Measurements from ENCODE around the gene CATSPERB.
"Not testable (repeated sequence)": the region's sequence is repeated elsewhere in the genome, so short reads cannot be mapped to it uniquely, and the experiment has no call there.

Gene CATSPERB

DNA sequence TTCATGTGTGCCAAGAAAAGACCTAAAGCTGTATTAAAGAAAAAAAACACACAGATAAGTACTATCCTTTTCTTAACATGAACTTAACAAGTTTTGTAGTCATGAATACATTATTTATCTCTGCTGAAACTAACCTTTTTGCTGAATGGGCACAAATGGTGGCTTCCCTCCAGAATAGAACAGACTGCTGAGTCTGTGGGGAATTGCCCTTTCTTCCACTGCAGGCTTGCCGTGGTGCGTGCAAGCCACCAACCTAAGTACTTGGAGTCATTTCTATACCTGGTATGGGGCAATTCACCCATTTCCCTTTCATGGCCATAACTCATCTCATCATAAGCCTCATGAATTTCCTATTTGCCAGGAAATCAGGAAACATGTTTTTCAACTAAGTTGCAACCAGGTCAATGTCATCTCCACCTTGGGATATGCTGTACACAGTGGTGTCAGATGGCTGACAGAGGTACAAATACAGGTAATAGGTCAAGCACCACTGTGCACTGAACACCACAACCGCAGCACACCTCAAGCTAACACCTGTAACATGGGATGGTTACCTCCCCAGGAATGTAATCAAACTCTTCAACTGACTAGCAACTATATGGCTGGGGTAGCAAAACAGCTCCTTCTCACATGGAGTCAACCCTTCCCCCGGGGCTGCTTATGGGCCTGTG is 49.9 kb downstream of the CATSPERB start:
- H3K27ac ChIP-seq = no peak overlapping the region
- H3K9me3 ChIP-seq = peaks cover 8% of the 10 kb centered on the region
- H3K4me1 ChIP-seq (ENCODE audit: control insufficient read depth in 1 of 2, insufficient read depth in 1 of 2, low read depth in 1 of 2, low read length in 1 of 2) = no peaks in the 10 kb centered on the region
- H3K36me3 ChIP-seq = no peaks in the 10 kb centered on the region
- H3K27me3 ChIP-seq = no peaks in the 10 kb centered on the region
- TF ChIP-seq, protein P1, sequence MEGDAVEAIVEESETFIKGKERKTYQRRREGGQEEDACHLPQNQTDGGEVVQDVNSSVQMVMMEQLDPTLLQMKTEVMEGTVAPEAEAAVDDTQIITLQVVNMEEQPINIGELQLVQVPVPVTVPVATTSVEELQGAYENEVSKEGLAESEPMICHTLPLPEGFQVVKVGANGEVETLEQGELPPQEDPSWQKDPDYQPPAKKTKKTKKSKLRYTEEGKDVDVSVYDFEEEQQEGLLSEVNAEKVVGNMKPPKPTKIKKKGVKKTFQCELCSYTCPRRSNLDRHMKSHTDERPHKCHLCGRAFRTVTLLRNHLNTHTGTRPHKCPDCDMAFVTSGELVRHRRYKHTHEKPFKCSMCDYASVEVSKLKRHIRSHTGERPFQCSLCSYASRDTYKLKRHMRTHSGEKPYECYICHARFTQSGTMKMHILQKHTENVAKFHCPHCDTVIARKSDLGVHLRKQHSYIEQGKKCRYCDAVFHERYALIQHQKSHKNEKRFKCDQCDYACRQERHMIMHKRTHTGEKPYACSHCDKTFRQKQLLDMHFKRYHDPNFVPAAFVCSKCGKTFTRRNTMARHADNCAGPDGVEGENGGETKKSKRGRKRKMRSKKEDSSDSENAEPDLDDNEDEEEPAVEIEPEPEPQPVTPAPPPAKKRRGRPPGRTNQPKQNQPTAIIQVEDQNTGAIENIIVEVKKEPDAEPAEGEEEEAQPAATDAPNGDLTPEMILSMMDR (IDR thresholded peaks at IDR 0.05) = no peak
- no peak overlapping the region for H3K4me3 ChIP-seq (ENCODE audit: low read depth in 1 of 2, low read length in 1 of 2)

DNA sequence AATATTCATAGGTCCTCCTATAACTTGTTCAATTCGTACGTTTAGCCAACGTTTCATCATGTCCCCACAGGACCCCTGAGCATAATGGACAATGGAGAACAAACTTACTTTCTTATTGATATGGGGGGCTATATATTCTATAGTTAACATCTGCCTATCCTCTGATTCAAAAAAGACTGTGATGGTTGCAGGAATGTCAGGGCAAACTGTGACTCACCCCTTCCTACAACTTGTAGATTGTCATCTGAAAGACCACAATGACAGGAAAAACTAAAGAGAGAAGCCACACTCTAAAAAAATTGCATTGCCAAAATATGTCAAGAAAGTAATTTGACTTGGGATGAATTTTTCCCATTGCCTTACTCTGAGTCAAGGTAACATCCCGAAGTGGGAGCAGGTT is 50.8 kb downstream of the CATSPERB start:
- Histone ChIP-seq H3K27me3 (no peaks in the 10 kb centered on the region), H3K4me3 (ENCODE audit: low read depth in 1 of 2, low read length in 1 of 2) (no peak overlapping the region), H3K27ac (no peak overlapping the region), H3K4me1 (ENCODE audit: control insufficient read depth in 1 of 2, insufficient read depth in 1 of 2, low read depth in 1 of 2, low read length in 1 of 2) (no peaks in the 10 kb centered on the region), H3K36me3 (no peaks in the 10 kb centered on the region), H3K9me3 (peaks cover 8% of the 10 kb centered on the region)
- TF ChIP-seq, protein P1 (IDR thresholded peaks at IDR 0.05) = no peak

GRCh38 chr14:91679273-91679672 is 52.6 kb downstream of the CATSPERB start:
- no peaks in the 10 kb centered on the region for H3K36me3 ChIP-seq
- H3K27me3 ChIP-seq = no peaks in the 10 kb centered on the region

DNA sequence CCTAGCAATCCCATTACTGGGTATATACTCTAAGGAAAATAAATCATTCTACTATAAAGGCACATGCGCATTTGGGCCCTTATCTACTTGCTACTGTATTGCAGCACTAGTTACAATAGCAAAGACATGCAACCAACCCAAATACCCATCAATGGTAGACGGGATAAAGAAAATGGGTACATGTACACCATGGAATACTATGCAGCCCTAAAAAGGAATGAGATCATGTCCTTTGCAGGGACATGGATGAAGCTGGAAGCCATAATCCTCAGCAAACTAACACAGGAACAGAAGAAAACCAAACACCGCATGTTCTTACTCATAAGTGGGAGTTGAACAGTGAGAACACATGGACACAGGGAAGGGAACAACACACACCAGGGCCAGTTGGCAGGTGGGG is 54.2 kb downstream of the CATSPERB start:
- H3K4me1 ChIP-seq (ENCODE audit: control insufficient read depth in 1 of 2, insufficient read depth in 1 of 2, low read depth in 1 of 2, low read length in 1 of 2); H3K36me3 ChIP-seq; H3K27me3 ChIP-seq; H3K4me3 ChIP-seq (ENCODE audit: low read depth in 1 of 2, low read length in 1 of 2); H3K9me3 ChIP-seq; H3K27ac ChIP-seq: not testable (repeated sequence)

More at GRCh38 chr14:91679273-91679672, 52.6 kb downstream of the CATSPERB start:
- Histone ChIP-seq H3K27ac (no peak overlapping the region), H3K4me1 (ENCODE audit: control insufficient read depth in 1 of 2, insufficient read depth in 1 of 2, low read depth in 1 of 2, low read length in 1 of 2) (no peaks in the 10 kb centered on the region), H3K4me3 (ENCODE audit: low read depth in 1 of 2, low read length in 1 of 2) (no peak overlapping the region), H3K9me3 (peaks cover 8% of the 10 kb centered on the region)
- TF ChIP-seq, protein P1 (IDR thresholded peaks at IDR 0.05) = no peak

DNA sequence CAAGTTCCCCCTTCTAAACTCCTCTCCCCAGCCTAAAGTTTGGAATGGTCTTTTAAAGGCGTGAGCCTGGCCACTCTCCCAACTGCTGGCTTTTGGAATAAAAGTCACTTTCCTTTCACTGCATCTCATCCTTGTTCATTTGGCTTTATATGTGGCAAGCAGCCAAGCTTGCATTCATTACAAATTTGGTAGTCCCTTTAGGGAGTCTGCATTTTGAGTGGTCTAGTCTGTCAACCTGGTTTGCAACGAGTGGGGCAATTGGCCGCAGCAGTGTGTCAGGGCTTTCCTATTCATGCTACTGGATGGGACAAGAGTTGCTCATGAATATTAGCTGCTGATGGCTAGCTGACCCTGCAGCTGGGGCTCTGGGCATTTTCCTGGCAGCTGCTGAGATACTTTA is 57.0 kb downstream of the CATSPERB start:
- H3K27me3 ChIP-seq = no peaks in the 10 kb centered on the region
- H3K36me3 ChIP-seq = no peaks in the 10 kb centered on the region
- TF ChIP-seq, protein P1 (IDR thresholded peaks at IDR 0.05) = no peak
- no peaks in the 10 kb centered on the region for H3K4me1 ChIP-seq (ENCODE audit: control insufficient read depth in 1 of 2, insufficient read depth in 1 of 2, low read depth in 1 of 2, low read length in 1 of 2)
- peaks cover 8% of the 10 kb centered on the region for H3K9me3 ChIP-seq
- H3K4me3 ChIP-seq (ENCODE audit: low read depth in 1 of 2, low read length in 1 of 2) = no peak overlapping the region
- no peak overlapping the region for H3K27ac ChIP-seq

- no peaks in the 10 kb centered on the region for H3K36me3 ChIP-seq
- peaks cover 5 to 28% of the 10 kb centered on the region in 2 experiments for H3K4me1 ChIP-seq (ENCODE audit: control insufficient read depth in 1 of 2, insufficient read depth in 1 of 2, low read depth in 1 of 2, low read length in 1 of 2)
- no peaks in the 10 kb centered on the region for H3K27me3 ChIP-seq
- H3K9me3 ChIP-seq = no peaks in the 10 kb centered on the region
- TF ChIP-seq, protein P1 (IDR thresholded peaks at IDR 0.05) = no peak
- no peak overlapping the region for H3K27ac ChIP-seq
- no peak overlapping the region for H3K4me3 ChIP-seq (ENCODE audit: low read depth in 1 of 2, low read length in 1 of 2)
Measured at GRCh38 chr14:91669867-91670266, 62.0 kb downstream of the CATSPERB start.

DNA sequence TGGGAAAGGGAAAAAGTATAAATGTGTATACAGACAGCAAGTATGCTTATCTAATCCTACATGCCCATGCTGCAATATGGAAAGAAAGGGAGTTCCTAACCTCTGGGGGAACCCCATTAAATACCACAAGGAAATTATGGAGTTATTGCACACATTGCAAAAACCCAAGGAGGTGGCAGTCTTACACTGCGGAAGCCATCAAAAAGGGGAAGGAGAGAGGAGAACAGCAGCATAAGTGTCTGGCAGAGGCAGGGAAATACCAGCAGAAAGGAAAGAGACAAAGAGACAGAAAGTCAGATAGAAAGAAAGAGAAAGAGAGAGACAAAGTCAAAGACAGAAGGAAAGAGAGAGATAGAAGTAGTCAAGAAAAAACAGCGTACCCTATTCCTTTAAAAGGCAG is 64.8 kb downstream of the CATSPERB start:
- not testable (repeated sequence) for H3K27me3 ChIP-seq; H3K36me3 ChIP-seq; H3K9me3 ChIP-seq; H3K4me3 ChIP-seq (ENCODE audit: low read depth in 1 of 2, low read length in 1 of 2)
- H3K4me1 ChIP-seq (ENCODE audit: control insufficient read depth in 1 of 2, insufficient read depth in 1 of 2, low read depth in 1 of 2, low read length in 1 of 2) = peaks cover 5 to 32% of the 10 kb centered on the region in 2 experiments
- H3K27ac ChIP-seq = peak overlapping the region; percentile 24

Measured in neutrophil (primary cell).